ENCODE measurements around the gene CHAF1A. TPM values are rescaled to one million over a fixed set of nuclear protein-coding genes. Genes with fewer than 3 reads are reported as not detected.
A peak's percentile ranks its signal among the peaks of the same experiment; 100 is the strongest.

CHAF1A gene
- total and polyA plus RNA-seq, 2 donors (not counting 1 experiment from before 2014, with no cell fraction given), result 5.9 TPM

- Histone ChIP-seq H3K4me1 (ENCODE audit: control insufficient read depth, extremely low read depth, insufficient read depth, low read length) (peaks cover 2% of the 10 kb centered on the region), H3K9ac (ENCODE audit: insufficient read depth, low read length) (no peak overlapping the region), H3K4me2 (ENCODE audit: extremely low read depth, insufficient read depth, low read length) (no peak overlapping the region), H4K20me1 (ENCODE audit: control insufficient read depth, extremely low read depth, insufficient read depth, low read length) (no peaks in the 10 kb centered on the region), H3K9me3 (ENCODE audit: control insufficient read depth, insufficient read depth, low read depth, low read length) (no peaks in the 10 kb centered on the region), H2AFZ (ENCODE audit: low read length) (no peak overlapping the region), H3K79me2 (ENCODE audit: control insufficient read depth, insufficient read depth, low read length) (no peaks in the 10 kb centered on the region), H3K27ac (ENCODE audit: insufficient read depth, low read length) (no peak overlapping the region), H3K4me3 (replicated peaks in 1 of 4; ENCODE audit: control extremely low read depth in 1 of 4, insufficient read depth in 1 of 4, low read depth in 3 of 4, low read length in 4 of 4) (no peak overlapping the region), H3K36me3 (ENCODE audit: control insufficient read depth, insufficient read depth, low read length) (peaks cover 63% of the 10 kb centered on the region), H3K27me3 (ENCODE audit: control insufficient read depth, insufficient read depth, low read length) (no peaks in the 10 kb centered on the region)
- no peak for TF ChIP-seq EZH2 (IDR thresholded peaks at IDR 0.05; ENCODE audit: low read length, missing control alignments)
- TF ChIP-seq CTCF (conservative IDR thresholded peaks at IDR 0.05 in 1 of 2, IDR thresholded peaks at IDR 0.05 in 1 of 2; ENCODE audit: low read depth in 1 of 2, low read length in 2 of 2), result no peak
- no peak for DNase-seq (ENCODE audit: low read depth in 2 of 2)
Observed at GRCh38 chr19:4448147-4448985, 45.9 kb downstream of the CHAF1A start.

GRCh38 chr19:4449022-4449638 is 46.7 kb downstream of the CHAF1A start:
- peak in 1 of 2 donors; percentile 60 for DNase-seq (ENCODE audit: low read depth in 2 of 2)
- H3K9ac ChIP-seq (ENCODE audit: insufficient read depth, low read length), result no peak overlapping the region
- H3K4me3 ChIP-seq (replicated peaks in 1 of 4; ENCODE audit: control extremely low read depth in 1 of 4, insufficient read depth in 1 of 4, low read depth in 3 of 4, low read length in 4 of 4), result no peak overlapping the region
- H3K4me2 ChIP-seq (ENCODE audit: extremely low read depth, insufficient read depth, low read length), result peak overlapping the region; percentile 13
- peaks cover 2% of the 10 kb centered on the region for H3K79me2 ChIP-seq (ENCODE audit: control insufficient read depth, insufficient read depth, low read length)
- H3K36me3 ChIP-seq (ENCODE audit: control insufficient read depth, insufficient read depth, low read length), result peaks cover 70% of the 10 kb centered on the region
- H2AFZ ChIP-seq (ENCODE audit: low read length), result no peak overlapping the region
- no peak for TF ChIP-seq CTCF (conservative IDR thresholded peaks at IDR 0.05 in 1 of 2, IDR thresholded peaks at IDR 0.05 in 1 of 2; ENCODE audit: low read depth in 1 of 2, low read length in 2 of 2)
- no peak for TF ChIP-seq EZH2 (IDR thresholded peaks at IDR 0.05; ENCODE audit: low read length, missing control alignments)
- no peaks in the 10 kb centered on the region for H4K20me1 ChIP-seq (ENCODE audit: control insufficient read depth, extremely low read depth, insufficient read depth, low read length)
- H3K27me3 ChIP-seq (ENCODE audit: control insufficient read depth, insufficient read depth, low read length), result no peaks in the 10 kb centered on the region
- H3K9me3 ChIP-seq (ENCODE audit: control insufficient read depth, insufficient read depth, low read depth, low read length), result no peaks in the 10 kb centered on the region
- peaks cover 2% of the 10 kb centered on the region for H3K4me1 ChIP-seq (ENCODE audit: control insufficient read depth, extremely low read depth, insufficient read depth, low read length)
- peak overlapping the region; percentile 14 for H3K27ac ChIP-seq (ENCODE audit: insufficient read depth, low read length)

- no peaks in the 10 kb centered on the region for H3K27me3 ChIP-seq (ENCODE audit: control insufficient read depth, insufficient read depth, low read length)
- H3K4me2 ChIP-seq (ENCODE audit: extremely low read depth, insufficient read depth, low read length), result peak overlapping the region; percentile 13
- peaks cover 70% of the 10 kb centered on the region for H3K36me3 ChIP-seq (ENCODE audit: control insufficient read depth, insufficient read depth, low read length)
- H3K27ac ChIP-seq (ENCODE audit: insufficient read depth, low read length), result no peak overlapping the region
- no peak overlapping the region for H2AFZ ChIP-seq (ENCODE audit: low read length)
- TF ChIP-seq EZH2 (IDR thresholded peaks at IDR 0.05; ENCODE audit: low read length, missing control alignments), result no peak
- no peak for TF ChIP-seq CTCF (conservative IDR thresholded peaks at IDR 0.05 in 1 of 2, IDR thresholded peaks at IDR 0.05 in 1 of 2; ENCODE audit: low read depth in 1 of 2, low read length in 2 of 2)
- peaks cover 7% of the 10 kb centered on the region for H3K79me2 ChIP-seq (ENCODE audit: control insufficient read depth, insufficient read depth, low read length)
- no peak overlapping the region for H3K4me3 ChIP-seq (replicated peaks in 1 of 4; ENCODE audit: control extremely low read depth in 1 of 4, insufficient read depth in 1 of 4, low read depth in 3 of 4, low read length in 4 of 4)
- no peaks in the 10 kb centered on the region for H4K20me1 ChIP-seq (ENCODE audit: control insufficient read depth, extremely low read depth, insufficient read depth, low read length)
- H3K4me1 ChIP-seq (ENCODE audit: control insufficient read depth, extremely low read depth, insufficient read depth, low read length), result peaks cover 5% of the 10 kb centered on the region
- no peak for DNase-seq (ENCODE audit: low read depth in 2 of 2)
- no peak overlapping the region for H3K9ac ChIP-seq (ENCODE audit: insufficient read depth, low read length)
- no peaks in the 10 kb centered on the region for H3K9me3 ChIP-seq (ENCODE audit: control insufficient read depth, insufficient read depth, low read depth, low read length)
Observed at GRCh38 chr19:4449639-4450028, 47.2 kb downstream of the CHAF1A start.
